ENCODE results near the gene MR1. TPM values are rescaled to one million over a fixed set of nuclear protein-coding genes. Genes with fewer than 3 reads are reported as not detected.

The MR1 gene
- total and polyA plus RNA-seq, 3 donors from 2014 or later: 5.8 to 8.6 (median 7.1) TPM

DNA sequence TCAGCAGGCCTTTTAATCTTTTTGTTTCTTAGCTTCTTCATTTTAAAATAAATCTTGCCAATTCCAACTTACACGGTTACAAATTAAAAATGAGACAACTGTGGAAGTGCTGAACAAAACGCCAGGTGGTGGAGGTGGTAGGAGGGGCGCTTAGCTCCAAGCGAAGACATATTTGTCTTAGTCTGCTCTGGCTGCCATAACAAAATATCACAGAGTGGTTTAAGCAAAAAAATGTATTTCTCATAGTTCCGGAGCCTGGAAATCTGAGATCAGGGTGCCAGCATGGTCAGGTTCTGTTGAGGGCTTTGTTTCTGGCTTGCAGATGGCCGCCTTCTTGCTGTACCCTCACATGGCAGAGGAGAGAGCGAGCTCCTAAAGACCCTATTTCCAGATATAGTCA, 69.6 kb downstream of the MR1 start:
- Histone ChIP-seq H3K36me3 (ENCODE audit: low read depth, missing control alignments) (no peaks in the 10 kb centered on the region), H3K4me3 (no peak overlapping the region), H3K9me3 (no peaks in the 10 kb centered on the region), H3K27me3 (no peaks in the 10 kb centered on the region), H3K27ac (no peak overlapping the region), H3K4me1 (peaks cover 67% of the 10 kb centered on the region)
- no peak for TF ChIP-seq CTCF (IDR thresholded peaks at IDR 0.05)
- TF ChIP-seq POLR2A (IDR thresholded peaks at IDR 0.05): no peak
- WGBS, 2 donors: 73% methylated on average over 7 of the region's 7 CpGs
- intact Hi-C loops (cut with DNase I; ENCODE audit: low total_unique reads): no loop called here
- DNase-seq: no peak

DNA sequence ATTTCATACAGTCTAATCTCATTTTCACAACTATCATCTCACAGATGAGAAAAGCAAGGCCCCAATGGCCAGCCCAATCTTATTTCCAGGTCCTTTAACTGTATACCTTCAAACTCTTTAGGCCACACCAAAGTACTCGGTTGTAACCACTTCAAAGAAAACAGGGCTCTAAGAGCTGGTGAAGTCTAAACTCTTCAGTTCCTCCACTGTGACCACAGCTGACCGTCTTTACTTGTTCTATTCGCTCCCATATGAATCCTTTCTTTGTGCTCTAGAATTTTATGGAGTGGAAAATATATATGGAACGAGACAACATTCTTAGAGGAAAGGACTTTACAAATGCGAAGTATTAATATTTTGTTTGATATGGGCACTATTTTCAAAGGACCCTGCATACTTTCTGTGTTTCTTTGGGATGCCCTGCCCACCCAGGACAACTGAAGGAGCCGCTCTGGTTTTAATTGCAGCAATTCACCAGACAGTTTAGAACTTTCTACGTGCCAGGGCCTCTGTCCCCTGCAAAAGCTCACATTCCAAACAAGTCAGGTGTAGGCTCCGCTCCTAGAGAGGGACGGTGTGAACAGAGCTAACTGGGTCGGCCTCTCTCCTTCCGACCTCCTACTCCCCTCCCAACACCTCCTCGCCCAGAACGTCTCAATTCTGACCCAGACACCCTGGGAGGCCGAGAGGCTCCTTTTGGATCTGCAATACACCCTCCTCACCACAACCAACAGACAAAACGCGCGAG, 70.4 kb downstream of the MR1 start:
- Histone ChIP-seq H3K27ac (peak overlapping the region; percentile 61 to 96), H3K4me1 (peaks cover 62% of the 10 kb centered on the region), H3K9me3 (no peaks in the 10 kb centered on the region), H3K27me3 (no peaks in the 10 kb centered on the region), H3K36me3 (ENCODE audit: low read depth, missing control alignments) (no peaks in the 10 kb centered on the region), H3K4me3 (peak overlapping the region; percentile 69 to 82)
- 17 to 27% methylated on average over 12 to 17 of the region's 17 CpGs for WGBS, 2 donors
- DNase-seq: no peak
- TF ChIP-seq POLR2A (IDR thresholded peaks at IDR 0.05): no peak
- TF ChIP-seq CTCF (IDR thresholded peaks at IDR 0.05): peak in 1 of 3 experiments; percentile 7
- intact Hi-C loops (cut with DNase I; ENCODE audit: low total_unique reads): no loop called here

- WGBS, 2 donors: 0% methylated on average over 14 to 28 of the region's 28 CpGs
- peak; percentile 41 for DNase-seq
- H3K4me1 ChIP-seq: peaks cover 57% of the 10 kb centered on the region
Observed at GRCh38 chr1:181104790-181105133, 71.0 kb downstream of the MR1 start.

DNA sequence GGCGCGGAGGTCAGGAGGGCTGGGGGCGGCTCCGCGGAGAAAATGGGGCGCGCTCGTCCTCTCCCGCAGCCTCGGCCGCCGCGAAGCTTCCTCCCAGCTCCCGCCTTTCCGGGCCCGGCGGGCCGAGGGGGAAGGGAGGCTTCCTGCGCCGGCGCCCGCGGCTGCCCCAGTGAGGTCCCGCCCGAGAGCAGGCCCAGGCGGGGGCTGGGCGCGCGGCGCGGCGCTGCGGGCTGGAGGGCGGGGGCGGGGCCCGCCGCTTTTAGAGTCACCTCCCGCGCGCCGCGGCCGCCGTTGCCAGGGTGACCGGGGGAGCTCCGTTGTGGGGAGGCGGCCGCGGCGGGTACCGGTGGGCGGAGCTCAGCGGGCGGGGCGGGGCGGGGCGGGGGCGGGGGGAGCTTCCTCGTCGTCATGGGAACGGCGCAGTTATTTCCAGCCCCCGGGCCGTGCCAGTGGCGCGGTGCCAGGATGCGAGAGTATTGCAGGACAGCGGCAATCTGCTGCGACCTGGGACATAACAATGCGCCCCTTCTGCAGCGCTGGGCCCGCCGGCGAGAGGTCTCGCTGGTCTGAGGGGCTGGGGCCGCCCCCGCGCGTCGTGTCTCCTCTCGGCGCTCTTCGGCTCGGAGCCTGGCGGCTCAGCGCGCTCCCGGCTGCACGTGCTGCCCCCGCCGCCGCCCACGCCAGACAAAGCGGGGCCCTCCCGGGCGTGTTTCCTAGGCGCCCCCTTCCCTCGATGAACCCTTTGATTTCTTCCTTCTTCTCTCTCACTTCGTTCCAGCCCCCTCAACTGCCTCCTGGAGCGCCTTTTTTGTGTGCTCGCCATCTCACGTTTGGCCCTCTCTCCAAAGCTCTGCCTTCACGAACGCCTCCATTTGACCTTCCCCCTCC, 71.6 kb downstream of the MR1 start:
- TF ChIP-seq POLR2A (IDR thresholded peaks at IDR 0.05) (peak; percentile 28), CTCF (IDR thresholded peaks at IDR 0.05) (peak in 1 of 3 experiments; percentile 14)

More at GRCh38 chr1:181104790-181105133, 71.0 kb downstream of the MR1 start:
- Histone ChIP-seq H3K27me3 (no peaks in the 10 kb centered on the region), H3K27ac (peak overlapping the region; percentile 61 to 96), H3K36me3 (ENCODE audit: low read depth, missing control alignments) (no peaks in the 10 kb centered on the region), H3K4me3 (peak overlapping the region; percentile 69 to 82), H3K9me3 (no peaks in the 10 kb centered on the region)
- TF ChIP-seq CTCF (IDR thresholded peaks at IDR 0.05) (peak in 1 of 3 experiments; percentile 11), POLR2A (IDR thresholded peaks at IDR 0.05) (no peak)
- intact Hi-C loops (cut with DNase I; ENCODE audit: low total_unique reads): no loop called here

More for the DNA sequence above, 71.6 kb downstream of the MR1 start:
- DNase-seq: peak; percentile 95
- H3K4me1 ChIP-seq: peaks cover 51% of the 10 kb centered on the region
- H3K4me3 ChIP-seq: peak overlapping the region; percentile 69 to 82
- intact Hi-C loops (cut with DNase I; ENCODE audit: low total_unique reads): no loop called here
- H3K27ac ChIP-seq: peak overlapping the region; percentile 78 to 96
- WGBS, 2 donors: 1 to 3% methylated on average over 34 to 65 of the region's 104 CpGs
- H3K9me3 ChIP-seq: no peaks in the 10 kb centered on the region
- H3K36me3 ChIP-seq (ENCODE audit: low read depth, missing control alignments): no peaks in the 10 kb centered on the region
- no peaks in the 10 kb centered on the region for H3K27me3 ChIP-seq

Data from testis (tissue), 3 donors.